ENCODE measurements around the gene CLPTM1L.

CLPTM1L gene

GRCh38 chr5:1274471-1274870, 70.4 kb downstream of the CLPTM1L start:
- no peak for DNase-seq (ENCODE audit: low read depth)

- no peak for DNase-seq (ENCODE audit: low read depth)
Measured at GRCh38 chr5:1273745-1274144, 71.2 kb downstream of the CLPTM1L start.

GRCh38 chr5:1272201-1272600, 72.7 kb downstream of the CLPTM1L start:
- DNase-seq (ENCODE audit: low read depth) = no peak

- no peak for DNase-seq (ENCODE audit: low read depth)
Measured at GRCh38 chr5:1270933-1271914, 73.7 kb downstream of the CLPTM1L start.

GRCh38 chr5:1270426-1270825, 74.5 kb downstream of the CLPTM1L start:
- DNase-seq (ENCODE audit: low read depth) = no peak

GRCh38 chr5:1268666-1269065, 76.2 kb downstream of the CLPTM1L start:
- DNase-seq (ENCODE audit: low read depth) = no peak

GRCh38 chr5:1268056-1268455, 76.8 kb downstream of the CLPTM1L start:
- DNase-seq (ENCODE audit: low read depth) = no peak
